ENCODE data around the gene DDR2.

- TF ChIP-seq, protein P1, sequence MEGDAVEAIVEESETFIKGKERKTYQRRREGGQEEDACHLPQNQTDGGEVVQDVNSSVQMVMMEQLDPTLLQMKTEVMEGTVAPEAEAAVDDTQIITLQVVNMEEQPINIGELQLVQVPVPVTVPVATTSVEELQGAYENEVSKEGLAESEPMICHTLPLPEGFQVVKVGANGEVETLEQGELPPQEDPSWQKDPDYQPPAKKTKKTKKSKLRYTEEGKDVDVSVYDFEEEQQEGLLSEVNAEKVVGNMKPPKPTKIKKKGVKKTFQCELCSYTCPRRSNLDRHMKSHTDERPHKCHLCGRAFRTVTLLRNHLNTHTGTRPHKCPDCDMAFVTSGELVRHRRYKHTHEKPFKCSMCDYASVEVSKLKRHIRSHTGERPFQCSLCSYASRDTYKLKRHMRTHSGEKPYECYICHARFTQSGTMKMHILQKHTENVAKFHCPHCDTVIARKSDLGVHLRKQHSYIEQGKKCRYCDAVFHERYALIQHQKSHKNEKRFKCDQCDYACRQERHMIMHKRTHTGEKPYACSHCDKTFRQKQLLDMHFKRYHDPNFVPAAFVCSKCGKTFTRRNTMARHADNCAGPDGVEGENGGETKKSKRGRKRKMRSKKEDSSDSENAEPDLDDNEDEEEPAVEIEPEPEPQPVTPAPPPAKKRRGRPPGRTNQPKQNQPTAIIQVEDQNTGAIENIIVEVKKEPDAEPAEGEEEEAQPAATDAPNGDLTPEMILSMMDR (conservative IDR thresholded peaks at IDR 0.05; ENCODE audit: low read depth, low read length), result no peak
- no peak for TF ChIP-seq EZH2 (IDR thresholded peaks at IDR 0.05; ENCODE audit: low read length, unreplicated experiment)
Measured at GRCh38 chr1:162688931-162689330, 56.7 kb downstream of the DDR2 start.

All from PC-3 (cell line).